Mesenchymal stem cell (in vitro differentiated cells and primary cell): ENCODE results near the gene ARHGEF40.

Source experiments
- DNase-seq: peaks from one replicate; pipeline ENCODE4 v3.0.0-alpha.2; 2013
- H2AFZ ChIP-seq: one replicate; pipeline ENCODE4 v1.6.1; 2013; ENCODE audit warnings: low read depth, mild to moderate bottlenecking, control low read depth, inconsistent platforms, low read length, moderate library complexity
- H2AK5ac ChIP-seq: 2 replicates; pipeline ENCODE4 v1.6.1; 2013; ENCODE audit warnings: low read length, moderate library complexity, mild to moderate bottlenecking, inconsistent platforms; ENCODE audit not compliant: severe bottlenecking
- H2BK120ac ChIP-seq: one replicate; pipeline ENCODE4 v1.6.1; 2013; ENCODE audit warnings: low read depth, mild to moderate bottlenecking, inconsistent platforms, low read length, moderate library complexity
- H2BK12ac ChIP-seq, 2 experiments: one replicate each; pipeline ENCODE4 v1.6.1; 2013; ENCODE audit warnings: inconsistent platforms in 2 of 2, low read length in 2 of 2, mild to moderate bottlenecking in 2 of 2, moderate library complexity in 2 of 2, control low read depth in 1 of 2
- H2BK15ac ChIP-seq: one replicate; pipeline ENCODE4 v1.6.1; 2013; ENCODE audit warnings: mild to moderate bottlenecking, low read depth, inconsistent platforms; ENCODE audit not compliant: poor library complexity, severe bottlenecking
- H2BK5ac ChIP-seq: 2 replicates; pipeline ENCODE4 v1.6.1; 2013; ENCODE audit warnings: low read depth, mild to moderate bottlenecking, low read length, control low read depth, inconsistent platforms; ENCODE audit not compliant: poor library complexity, severe bottlenecking
- H3K14ac ChIP-seq, 2 experiments: one replicate each; pipeline ENCODE4 v1.6.1; 2013; ENCODE audit warnings: inconsistent platforms in 2 of 2, low read length in 2 of 2, control low read depth in 1 of 2, mild to moderate bottlenecking in 1 of 2, moderate library complexity in 1 of 2
- H3K18ac ChIP-seq, 2 experiments: one replicate each; pipeline ENCODE4 v1.6.1; 2013; ENCODE audit warnings: inconsistent platforms in 2 of 2, low read length in 2 of 2, control low read depth in 1 of 2, low read depth in 1 of 2, mild to moderate bottlenecking in 1 of 2
- H3K23ac ChIP-seq, 2 experiments: one replicate each; pipeline ENCODE4 v1.6.1; 2013; ENCODE audit warnings: inconsistent platforms in 2 of 2, low read length in 2 of 2, mild to moderate bottlenecking in 2 of 2, moderate library complexity in 2 of 2, control low read depth in 1 of 2
- H3K27ac ChIP-seq: 2 replicates; pipeline ENCODE4 v1.5.1; 2013; ENCODE audit warnings: mild to moderate bottlenecking, moderate library complexity, low read length, control low read depth, inconsistent platforms; ENCODE audit not compliant: poor library complexity, severe bottlenecking
- H3K27me3 ChIP-seq, 2 experiments: 2 replicates each; pipeline versions ENCODE4 v1.6.1 to v1.7.0; 2013; ENCODE audit warnings: low read length in 2 of 2, mild to moderate bottlenecking in 2 of 2, moderate library complexity in 2 of 2, control low read depth in 1 of 2, inconsistent platforms in 1 of 2; ENCODE audit not compliant: control insufficient read depth in 1 of 2, insufficient read depth in 1 of 2
- H3K36me3 ChIP-seq, 2 experiments: 2 replicates each; pipeline versions ENCODE4 v1.6.1 to v1.7.0; 2013; ENCODE audit warnings: low read length in 2 of 2, control low read depth in 1 of 2, inconsistent platforms in 1 of 2, low read depth in 1 of 2, mild to moderate bottlenecking in 1 of 2; ENCODE audit not compliant: insufficient read depth in 2 of 2, control insufficient read depth in 1 of 2
- H3K4ac ChIP-seq, 2 experiments: one replicate each; pipeline ENCODE4 v1.6.1; 2013; ENCODE audit warnings: inconsistent platforms in 2 of 2, low read length in 2 of 2, mild to moderate bottlenecking in 2 of 2, moderate library complexity in 2 of 2, control low read depth in 1 of 2, low read depth in 1 of 2
- H3K4me1 ChIP-seq: 2 replicates; pipeline ENCODE4 v1.6.1; 2013; ENCODE audit warnings: low read depth, low read length, control low read depth; ENCODE audit not compliant: control insufficient read depth, insufficient read depth
- H3K4me2 ChIP-seq: 2 replicates; pipeline ENCODE4 v1.6.1; 2013; ENCODE audit warnings: low read length, mild to moderate bottlenecking, inconsistent platforms; ENCODE audit not compliant: poor library complexity, severe bottlenecking
- H3K4me3 ChIP-seq, 2 experiments: 2 replicates each; pipeline versions ENCODE4 v1.5.1 to v1.7.0; 2013; ENCODE audit warnings: low read length in 2 of 2, mild to moderate bottlenecking in 2 of 2, control low read depth in 1 of 2, low read depth in 1 of 2; ENCODE audit not compliant: insufficient read depth in 1 of 2
- H3K79me1 ChIP-seq: replicated peaks from 2 replicates; pipeline ENCODE4 v1.6.1; 2013; ENCODE audit warnings: mild to moderate bottlenecking, control low read depth, low read length, inconsistent platforms; ENCODE audit not compliant: poor library complexity, severe bottlenecking
- H3K9ac ChIP-seq: 2 replicates; pipeline ENCODE4 v1.7.0; 2013; ENCODE audit warnings: mild to moderate bottlenecking, low read length, moderate library complexity
- H3K9me3 ChIP-seq: 2 replicates; pipeline ENCODE4 v1.7.0; 2013; ENCODE audit warnings: mild to moderate bottlenecking, low read length; ENCODE audit not compliant: control insufficient read depth
- H4K8ac ChIP-seq: one replicate; pipeline ENCODE4 v1.6.1; 2013; ENCODE audit warnings: inconsistent platforms, mild to moderate bottlenecking, low read length, moderate library complexity
- H4K91ac ChIP-seq: one replicate; pipeline ENCODE4 v1.6.1; 2013; ENCODE audit warnings: mild to moderate bottlenecking, low read length, inconsistent platforms
- WGBS: methylation state at CpG from one replicate; pipeline ENCODE4 v1.1.7; 2013; ENCODE audit warnings: mixed read lengths; 5-methylcytosine and 5-hydroxymethylcytosine counted together

ARHGEF40 gene

DNA sequence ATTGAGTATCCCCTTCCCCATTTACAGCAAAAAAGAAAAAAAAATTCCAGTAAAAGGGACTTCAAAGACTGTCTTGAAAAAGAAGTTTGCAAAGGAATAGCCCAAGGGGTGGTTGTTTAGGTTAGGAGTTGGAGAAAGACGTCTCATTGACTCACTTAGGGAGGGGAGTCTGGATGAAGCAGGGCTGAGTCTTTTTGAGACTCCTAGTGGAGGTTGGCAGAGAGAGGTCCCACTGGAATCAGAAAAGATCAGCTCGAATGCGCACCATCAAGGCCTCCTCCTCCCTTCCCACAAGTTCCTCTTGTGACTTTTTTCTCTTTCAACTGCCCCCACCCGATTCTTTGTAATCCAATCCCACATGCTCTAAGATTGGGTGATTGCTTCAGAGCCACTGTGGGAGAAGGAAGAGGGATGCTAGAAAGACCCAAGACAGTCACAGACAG, 1.9 kb downstream of the ARHGEF40 start:
- H3K36me3 ChIP-seq = peaks cover 40 to 43% of the 10 kb centered on the region in 2 experiments
- peak overlapping the region; percentile 92 for H2BK5ac ChIP-seq
- peak overlapping the region; percentile 100 for H3K27ac ChIP-seq
- H3K27me3 ChIP-seq = no peaks in the 10 kb centered on the region
- H3K9me3 ChIP-seq = no peaks in the 10 kb centered on the region
- peak overlapping the region in 1 of 2 experiments; percentile 84 for H3K18ac ChIP-seq
- no peak overlapping the region for H2BK120ac ChIP-seq
- DNase-seq = peak; percentile 81
- no peak overlapping the region for H4K91ac ChIP-seq
- peak overlapping the region; percentile 88 for H3K9ac ChIP-seq
- no peak overlapping the region for H3K4ac ChIP-seq
- H3K4me3 ChIP-seq = peak overlapping the region in 1 of 2 experiments; percentile 92
- peaks cover 29% of the 10 kb centered on the region for H3K4me1 ChIP-seq
- no peak overlapping the region for H2BK12ac ChIP-seq
- peak overlapping the region; percentile 91 for H3K4me2 ChIP-seq
- H2AFZ ChIP-seq = no peak overlapping the region
- H3K79me1 ChIP-seq = peaks cover 43% of the 10 kb centered on the region
- no peak overlapping the region for H2BK15ac ChIP-seq
- WGBS = 33% methylated on average over 4 of the region's 4 CpGs
- peak overlapping the region; percentile 76 for H2AK5ac ChIP-seq
- H4K8ac ChIP-seq = no peak overlapping the region
- no peak overlapping the region for H3K14ac ChIP-seq
- H3K23ac ChIP-seq = no peak overlapping the region

DNA sequence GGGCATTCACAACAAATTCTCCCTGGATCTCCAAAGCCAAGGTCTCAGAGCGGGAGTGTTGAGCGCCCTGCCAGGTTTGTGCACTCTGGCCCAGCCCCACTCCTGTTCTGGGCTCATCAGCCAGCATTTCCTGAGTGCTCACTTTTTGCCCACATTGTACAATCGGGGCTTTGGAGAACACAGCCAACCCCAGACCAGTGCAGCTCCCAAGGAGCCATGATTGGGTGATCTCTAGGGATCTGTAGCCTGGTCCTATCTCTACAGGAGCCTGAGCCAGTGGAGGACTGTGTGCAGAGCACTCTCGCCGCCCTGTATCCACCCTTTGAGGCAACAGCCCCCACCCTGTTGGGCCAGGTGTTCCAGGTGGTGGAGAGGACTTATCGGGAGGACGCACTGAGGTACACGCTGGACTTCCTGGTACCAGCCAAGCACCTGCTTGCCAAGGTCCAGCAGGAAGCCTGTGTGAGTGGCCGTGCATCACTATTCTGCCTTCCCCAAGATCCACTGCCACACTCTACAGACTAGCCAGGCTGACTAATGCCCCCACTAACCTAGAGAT, 2.8 kb downstream of the ARHGEF40 start:
- 96% methylated on average over 9 of the region's 9 CpGs for WGBS
- H3K27me3 ChIP-seq = no peaks in the 10 kb centered on the region
- DNase-seq = no peak
- no peak overlapping the region for H4K8ac ChIP-seq
- H3K4ac ChIP-seq = peak overlapping the region in 1 of 2 experiments; percentile 24
- H2AK5ac ChIP-seq = peak overlapping the region; percentile 76
- peaks cover 47% of the 10 kb centered on the region for H3K79me1 ChIP-seq
- no peaks in the 10 kb centered on the region for H3K9me3 ChIP-seq
- H3K4me3 ChIP-seq = peak overlapping the region in 1 of 2 experiments; percentile 54
- peak overlapping the region; percentile 58 for H4K91ac ChIP-seq
- H3K27ac ChIP-seq = peak overlapping the region; percentile 100
- H3K4me1 ChIP-seq = peaks cover 29% of the 10 kb centered on the region
- H3K14ac ChIP-seq = peak overlapping the region in 1 of 2 experiments; percentile 35
- peak overlapping the region; percentile 3 for H2BK15ac ChIP-seq
- H2AFZ ChIP-seq = no peak overlapping the region
- H3K9ac ChIP-seq = peak overlapping the region; percentile 88
- H2BK5ac ChIP-seq = no peak overlapping the region
- no peak overlapping the region for H3K23ac ChIP-seq
- H2BK12ac ChIP-seq = peak overlapping the region in 1 of 2 experiments; percentile 47
- H2BK120ac ChIP-seq = no peak overlapping the region
- H3K4me2 ChIP-seq = peak overlapping the region; percentile 91
- peaks cover 45 to 51% of the 10 kb centered on the region in 2 experiments for H3K36me3 ChIP-seq
- no peak overlapping the region for H3K18ac ChIP-seq

DNA sequence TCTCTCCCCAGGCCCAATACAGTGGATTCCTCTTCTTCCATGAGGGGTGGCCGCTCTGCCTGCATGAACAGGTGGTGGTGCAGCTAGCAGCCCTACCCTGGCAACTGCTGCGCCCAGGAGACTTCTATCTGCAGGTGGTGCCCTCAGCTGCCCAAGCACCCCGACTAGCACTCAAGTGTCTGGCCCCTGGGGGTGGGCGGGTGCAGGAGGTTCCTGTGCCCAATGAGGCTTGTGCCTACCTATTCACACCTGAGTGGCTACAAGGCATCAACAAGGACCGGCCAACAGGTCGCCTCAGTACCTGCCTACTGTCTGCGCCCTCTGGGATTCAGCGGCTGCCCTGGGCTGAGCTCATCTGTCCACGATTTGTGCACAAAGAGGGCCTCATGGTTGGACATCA, 3.8 kb downstream of the ARHGEF40 start:
- WGBS = 97% methylated on average over 9 of the region's 9 CpGs
- no peak overlapping the region for H2BK5ac ChIP-seq
- no peak overlapping the region for H2BK120ac ChIP-seq
- no peak overlapping the region for H3K4me3 ChIP-seq
- peak overlapping the region; percentile 12 for H3K9ac ChIP-seq
- H3K4me1 ChIP-seq = peaks cover 24% of the 10 kb centered on the region
- peak overlapping the region; percentile 55 for H4K91ac ChIP-seq
- H3K36me3 ChIP-seq = peaks cover 55 to 62% of the 10 kb centered on the region in 2 experiments
- no peak overlapping the region for H3K27ac ChIP-seq
- no peak overlapping the region for H2BK12ac ChIP-seq
- DNase-seq = no peak
- H3K79me1 ChIP-seq = peaks cover 51% of the 10 kb centered on the region
- H4K8ac ChIP-seq = no peak overlapping the region
- H3K14ac ChIP-seq = no peak overlapping the region
- H3K18ac ChIP-seq = no peak overlapping the region
- no peak overlapping the region for H2BK15ac ChIP-seq
- H2AK5ac ChIP-seq = no peak overlapping the region
- H2AFZ ChIP-seq = no peak overlapping the region
- no peaks in the 10 kb centered on the region for H3K27me3 ChIP-seq
- H3K9me3 ChIP-seq = no peaks in the 10 kb centered on the region
- no peak overlapping the region for H3K4ac ChIP-seq
- H3K4me2 ChIP-seq = no peak overlapping the region
- H3K23ac ChIP-seq = no peak overlapping the region

DNA sequence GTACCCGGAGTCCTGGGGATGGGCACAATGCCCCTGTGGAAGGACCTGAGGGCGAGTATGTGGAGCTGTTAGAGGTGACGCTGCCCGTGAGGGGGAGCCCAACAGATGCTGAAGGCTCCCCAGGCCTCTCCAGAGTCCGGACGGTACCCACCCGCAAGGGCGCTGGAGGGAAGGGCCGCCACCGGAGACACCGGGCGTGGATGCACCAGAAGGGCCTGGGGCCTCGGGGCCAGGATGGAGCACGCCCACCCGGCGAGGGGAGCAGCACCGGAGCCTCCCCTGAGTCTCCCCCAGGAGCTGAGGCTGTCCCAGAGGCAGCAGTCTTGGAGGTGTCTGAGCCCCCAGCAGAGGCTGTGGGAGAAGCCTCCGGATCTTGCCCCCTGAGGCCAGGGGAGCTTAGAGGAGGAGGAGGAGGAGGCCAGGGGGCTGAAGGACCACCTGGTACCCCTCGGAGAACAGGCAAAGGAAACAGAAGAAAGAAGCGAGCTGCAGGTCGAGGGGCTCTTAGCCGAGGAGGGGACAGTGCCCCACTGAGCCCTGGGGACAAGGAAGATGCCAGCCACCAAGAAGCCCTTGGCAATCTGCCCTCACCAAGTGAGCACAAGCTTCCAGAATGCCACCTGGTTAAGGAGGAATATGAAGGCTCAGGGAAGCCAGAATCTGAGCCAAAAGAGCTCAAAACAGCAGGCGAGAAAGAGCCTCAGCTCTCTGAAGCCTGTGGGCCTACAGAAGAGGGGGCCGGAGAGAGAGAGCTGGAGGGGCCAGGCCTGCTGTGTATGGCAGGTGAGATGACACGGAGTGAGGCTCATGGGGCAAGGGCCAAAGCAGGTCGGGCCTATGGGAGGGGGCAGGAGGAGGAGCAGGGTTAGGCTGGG, 4.5 kb downstream of the ARHGEF40 start:
- Histone ChIP-seq H3K23ac (no peak overlapping the region), H3K4me3 (no peak overlapping the region), H2AK5ac (peak overlapping the region; percentile 51), H3K9me3 (no peaks in the 10 kb centered on the region), H3K27ac (no peak overlapping the region), H4K8ac (peak overlapping the region; percentile 14), H3K4me1 (peaks cover 19% of the 10 kb centered on the region), H3K4me2 (no peak overlapping the region), H3K36me3 (peaks cover 63 to 69% of the 10 kb centered on the region in 2 experiments), H3K27me3 (no peaks in the 10 kb centered on the region), H3K9ac (no peak overlapping the region), H2BK120ac (no peak overlapping the region), H2AFZ (no peak overlapping the region), H4K91ac (peak overlapping the region; percentile 16), H3K4ac (no peak overlapping the region), H3K14ac (no peak overlapping the region), H2BK12ac (no peak overlapping the region), H3K18ac (no peak overlapping the region), H2BK15ac (no peak overlapping the region), H2BK5ac (no peak overlapping the region), H3K79me1 (peaks cover 50% of the 10 kb centered on the region)
- DNase-seq = no peak
- WGBS = 94% methylated on average over 26 of the region's 26 CpGs
